HepG2 (cell line): Measurements from ENCODE around the gene HAGHL. TPM values are rescaled to one million over a fixed set of nuclear protein-coding genes. Genes with fewer than 3 reads are reported as not detected.

Source experiments
- HDAC2 ChIP-seq: sonication (generic); formaldehyde crosslinking; IDR thresholded peaks from 2 replicates; pipeline ENCODE4 v1.4.0; 2020; ENCODE audit warnings: missing genetic modification reagents
- HNRNPL ChIP-seq: fragments of 200-400 bp; formaldehyde crosslinking; IDR thresholded peaks from 2 replicates; pipeline ENCODE4 v1.6.1; 2017; ENCODE audit warnings: mild to moderate bottlenecking, low read depth, low read length
- HOXA3 ChIP-seq: sonication (generic); formaldehyde crosslinking; IDR thresholded peaks from 2 replicates; pipeline ENCODE4 v1.5.0; 2020; ENCODE audit warnings: missing genetic modification reagents
- HOXD1 ChIP-seq: sonication (generic); formaldehyde crosslinking; IDR thresholded peaks from 2 replicates; pipeline ENCODE4 v1.5.0; 2020; ENCODE audit warnings: missing genetic modification reagents
- KDM2A ChIP-seq: sonication (generic); formaldehyde crosslinking; IDR thresholded peaks from 2 replicates; pipeline ENCODE4 v1.4.0; 2020; ENCODE audit warnings: low read depth, missing genetic modification reagents, borderline replicate concordance
- MAFF ChIP-seq: IDR thresholded peaks from 2 replicates; pipeline ENCODE4 v1.6.1; 2011; ENCODE audit warnings: low read depth, low read length, improper control_type of control experiment
- NFKB2 ChIP-seq: sonication (generic); formaldehyde crosslinking; IDR thresholded peaks from 2 replicates; pipeline ENCODE4 v1.4.0; 2020; ENCODE audit warnings: missing genetic modification reagents, borderline replicate concordance
- NRL ChIP-seq: sonication (generic); formaldehyde crosslinking; IDR thresholded peaks from 2 replicates; pipeline ENCODE4 v1.5.0; 2020; ENCODE audit warnings: missing genetic modification reagents, mild to moderate bottlenecking, moderate library complexity, borderline replicate concordance
- PATZ1 ChIP-seq: sonication (generic); formaldehyde crosslinking; IDR thresholded peaks from 2 replicates; pipeline ENCODE4 v1.4.0; 2020; ENCODE audit warnings: missing genetic modification reagents
- PAXIP1 ChIP-seq: sonication (generic); formaldehyde crosslinking; conservative IDR thresholded peaks from 2 replicates; pipeline ENCODE4 v1.4.0; 2020; ENCODE audit warnings: mild to moderate bottlenecking, missing genetic modification reagents, moderate library complexity
- ZFP91 ChIP-seq: sonication (generic); formaldehyde crosslinking; IDR thresholded peaks from 2 replicates; pipeline ENCODE4 v1.9.0; 2022; ENCODE audit warnings: missing genetic modification reagents, mild to moderate bottlenecking, borderline replicate concordance
- ZFY ChIP-seq: sonication (generic); formaldehyde crosslinking; IDR thresholded peaks from 2 replicates; pipeline ENCODE4 v1.4.0; 2020; ENCODE audit warnings: missing genetic modification reagents
- ZNF143 ChIP-seq: sonication (generic); formaldehyde crosslinking; IDR thresholded peaks from 2 replicates; pipeline ENCODE4 v1.4.0; 2020; ENCODE audit warnings: missing genetic modification reagents
- ZNF337 ChIP-seq: sonication (generic); formaldehyde crosslinking; IDR thresholded peaks from 2 replicates; pipeline ENCODE4 v1.5.1; 2020; ENCODE audit warnings: missing genetic modification reagents, low read depth, mild to moderate bottlenecking, borderline replicate concordance
- ZNF563 ChIP-seq: sonication (generic); formaldehyde crosslinking; IDR thresholded peaks from 2 replicates; pipeline ENCODE4 v1.8.0; 2022; ENCODE audit warnings: mild to moderate bottlenecking, moderate library complexity, missing genetic modification reagents
- ZNF574 ChIP-seq: sonication (generic); formaldehyde crosslinking; IDR thresholded peaks from 2 replicates; pipeline ENCODE4 v1.4.0; 2020; ENCODE audit warnings: missing genetic modification reagents
- ZNF841 ChIP-seq: sonication (generic); formaldehyde crosslinking; IDR thresholded peaks from 2 replicates; pipeline ENCODE4 v1.8.1; 2023; ENCODE audit warnings: missing genetic modification reagents, borderline replicate concordance
- ZNF891 ChIP-seq: sonication (generic); formaldehyde crosslinking; IDR thresholded peaks from 2 replicates; pipeline ENCODE4 v1.5.0; 2020; ENCODE audit warnings: mild to moderate bottlenecking, missing genetic modification reagents
- ZSCAN22 ChIP-seq: sonication (generic); formaldehyde crosslinking; IDR thresholded peaks from 2 replicates; pipeline ENCODE4 v1.4.0; 2020; ENCODE audit warnings: mild to moderate bottlenecking, missing genetic modification reagents
- polyA plus RNA-seq, 8 experiments: library from polyadenylated mRNA; depleted of rRNA in 3 of 8; stranded (reverse) in 7 of 8; unstranded in 1 of 8; fragments of >200 nt; fragmentation: Illumina TruSeq in 4 of 8; extraction: Trizol in 4 of 8; gene quantifications; 2 replicates each; pipeline versions ENCODE4 v1.2.1 to v1.2.3, GENCODE V29; 2011 to 2016; ENCODE audit warnings: low read depth in 4 of 8, missing spikeins in 1 of 8, mixed read lengths in 1 of 8; ENCODE audit not compliant: insufficient read depth in 1 of 8
- total RNA-seq, 5 experiments: library from RNA; depleted of rRNA; stranded (reverse); fragments of >200 nt; fragmentation: Illumina TruSeq; extraction: Trizol; gene quantifications; 2 replicates each; pipeline ENCODE4 v1.2.3, GENCODE V29; 2016; ENCODE audit warnings: low read depth in 1 of 5

HAGHL gene
- total and polyA plus RNA-seq, 2 of the 13 experiments (the other 11 are each of a cell fraction or from before 2014, with no cell fraction given), result 3.4 to 8.4 TPM

- TF ChIP-seq NRL (CRISPR knock-in tag) (0 out of 2 replicates have a peak, but pooled peaks have one; percentile 33), ZNF337 (no peak), ZNF143 (0 out of 2 replicates have a peak, but pooled peaks have one; percentile 11), ZFY (CRISPR knock-in tag) (peak; percentile 62; the same call in 1 of the 2 replicates), HOXA3 (CRISPR knock-in tag) (peak; percentile 36), KDM2A (CRISPR knock-in tag) (no peak), PATZ1 (CRISPR knock-in tag) (peak; percentile 38), PAXIP1 (CRISPR knock-in tag) (peak; percentile 62), MAFF (no peak), HDAC2 (CRISPR knock-in tag) (peak; percentile 15; the same call in 1 of the 2 replicates), ZNF891 (CRISPR knock-in tag) (peak; percentile 51), NFKB2 (no peak), ZNF574 (0 out of 2 replicates have a peak, but pooled peaks have one; percentile 24), ZSCAN22 (CRISPR knock-in tag) (no peak), ZNF563 (CRISPR knock-in tag) (peak; percentile 69; the same call in 1 of the 2 replicates), ZNF841 (no peak), HOXD1 (CRISPR knock-in tag) (no peak), HNRNPL (peak; percentile 63; the same call in 1 of the 2 replicates), ZFP91 (CRISPR knock-in tag) (peak; percentile 49; the same call in 1 of the 2 replicates)
Observed at GRCh38 chr16:760545-761343, 33.8 kb downstream of the HAGHL start, which contains the start of gene MSLN (continued).
